Kidney epithelial cell (primary cell): ENCODE measurements around the gene SNRK. TPM values are rescaled to one million over a fixed set of nuclear protein-coding genes. Genes with fewer than 3 reads are reported as not detected.

Experiments used
- DNase-seq: peaks from one replicate; pipeline ENCODE4 v3.0.0-alpha.2; 2010; ENCODE audit warnings: low read depth
- H3K27me3 ChIP-seq: 2 replicates; pipeline ENCODE4 v1.6.0; 2011; ENCODE audit warnings: low read length; ENCODE audit not compliant: control insufficient read depth, insufficient read depth
- H3K36me3 ChIP-seq: 2 replicates; pipeline ENCODE4 v1.5.1; 2011; ENCODE audit warnings: low read length; ENCODE audit not compliant: control insufficient read depth, insufficient read depth
- H3K4me3 ChIP-seq: 2 replicates; pipeline ENCODE4 v1.5.1; 2011; ENCODE audit warnings: low read depth, mild to moderate bottlenecking, control low read depth, low read length
- total RNA-seq: library from RNA; depleted of rRNA; stranded (reverse); fragments of >200 nt; gene quantifications from 2 replicates; pipeline ENCODE4 v1.2.3, GENCODE V29; 2015
- TF ChIP-seq, protein P1 (sequence below): IDR thresholded peaks from 2 replicates; pipeline ENCODE4 v1.5.1; 2011; ENCODE audit warnings: mild to moderate bottlenecking, moderate library complexity, low read length, control low read depth, inconsistent platforms; ENCODE audit not compliant: insufficient read depth, poor library complexity, severe bottlenecking

The SNRK gene
- total RNA-seq, 1 donor from 2014 or later, result 25.0 TPM

DNA sequence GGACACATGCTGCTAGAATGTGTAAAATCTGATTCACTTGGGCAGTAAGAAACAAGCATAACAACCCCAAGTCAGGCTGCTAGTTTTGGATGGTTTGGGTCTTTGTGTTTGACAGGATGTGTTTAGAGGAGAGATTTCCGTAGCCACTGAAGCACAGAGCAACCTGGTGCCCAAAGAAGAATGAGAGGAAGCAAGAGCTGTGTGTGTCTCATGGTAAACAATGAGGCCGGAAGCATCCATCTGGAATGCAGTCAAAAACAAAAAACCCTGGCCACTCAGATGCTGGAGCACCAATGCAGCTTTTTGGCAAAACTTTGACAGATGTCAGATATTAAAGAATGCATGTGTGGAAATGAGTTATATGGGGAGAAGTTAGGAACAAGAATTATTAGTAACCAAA is 39.4 kb upstream of the SNRK start:
- Histone ChIP-seq H3K36me3 (no peaks in the 10 kb centered on the region), H3K27me3 (peaks cover 2% of the 10 kb centered on the region), H3K4me3 (no peak overlapping the region)
- DNase-seq, result no peak
- TF ChIP-seq, protein P1, sequence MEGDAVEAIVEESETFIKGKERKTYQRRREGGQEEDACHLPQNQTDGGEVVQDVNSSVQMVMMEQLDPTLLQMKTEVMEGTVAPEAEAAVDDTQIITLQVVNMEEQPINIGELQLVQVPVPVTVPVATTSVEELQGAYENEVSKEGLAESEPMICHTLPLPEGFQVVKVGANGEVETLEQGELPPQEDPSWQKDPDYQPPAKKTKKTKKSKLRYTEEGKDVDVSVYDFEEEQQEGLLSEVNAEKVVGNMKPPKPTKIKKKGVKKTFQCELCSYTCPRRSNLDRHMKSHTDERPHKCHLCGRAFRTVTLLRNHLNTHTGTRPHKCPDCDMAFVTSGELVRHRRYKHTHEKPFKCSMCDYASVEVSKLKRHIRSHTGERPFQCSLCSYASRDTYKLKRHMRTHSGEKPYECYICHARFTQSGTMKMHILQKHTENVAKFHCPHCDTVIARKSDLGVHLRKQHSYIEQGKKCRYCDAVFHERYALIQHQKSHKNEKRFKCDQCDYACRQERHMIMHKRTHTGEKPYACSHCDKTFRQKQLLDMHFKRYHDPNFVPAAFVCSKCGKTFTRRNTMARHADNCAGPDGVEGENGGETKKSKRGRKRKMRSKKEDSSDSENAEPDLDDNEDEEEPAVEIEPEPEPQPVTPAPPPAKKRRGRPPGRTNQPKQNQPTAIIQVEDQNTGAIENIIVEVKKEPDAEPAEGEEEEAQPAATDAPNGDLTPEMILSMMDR, result no peak

DNA sequence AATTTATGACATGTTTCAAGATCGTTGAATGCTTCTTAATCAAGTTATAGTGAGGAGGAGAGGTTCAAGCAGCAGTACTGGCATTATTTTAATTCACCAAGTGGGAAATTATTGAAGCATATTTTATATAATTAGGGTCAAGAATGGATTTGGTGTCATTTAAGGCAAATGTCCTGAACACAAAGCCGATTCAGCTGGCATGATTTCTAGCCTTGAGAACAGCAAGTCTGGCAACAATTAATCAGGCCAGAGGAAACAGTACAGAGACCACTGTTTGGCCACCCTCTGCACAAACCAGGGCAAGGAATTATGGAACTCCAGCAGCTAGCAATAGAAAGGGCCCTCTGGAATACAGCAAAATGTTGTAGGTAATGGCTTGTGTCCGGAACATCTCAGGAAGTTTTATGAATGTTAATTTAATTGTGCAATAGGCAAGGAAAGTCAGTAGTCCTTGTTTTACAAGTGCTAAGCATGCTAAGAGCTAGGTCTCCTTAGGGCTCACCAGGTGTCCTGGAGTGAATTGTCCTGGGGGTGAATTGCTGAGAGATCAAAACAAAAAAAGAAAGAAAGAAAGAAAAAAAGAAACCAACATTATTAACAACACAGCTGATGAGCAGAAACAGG is 38.7 kb upstream of the SNRK start:
- TF ChIP-seq, protein P1, result no peak
- no peak for DNase-seq
- Histone ChIP-seq H3K27me3 (peaks cover 2% of the 10 kb centered on the region), H3K4me3 (no peak overlapping the region), H3K36me3 (no peaks in the 10 kb centered on the region)

DNA sequence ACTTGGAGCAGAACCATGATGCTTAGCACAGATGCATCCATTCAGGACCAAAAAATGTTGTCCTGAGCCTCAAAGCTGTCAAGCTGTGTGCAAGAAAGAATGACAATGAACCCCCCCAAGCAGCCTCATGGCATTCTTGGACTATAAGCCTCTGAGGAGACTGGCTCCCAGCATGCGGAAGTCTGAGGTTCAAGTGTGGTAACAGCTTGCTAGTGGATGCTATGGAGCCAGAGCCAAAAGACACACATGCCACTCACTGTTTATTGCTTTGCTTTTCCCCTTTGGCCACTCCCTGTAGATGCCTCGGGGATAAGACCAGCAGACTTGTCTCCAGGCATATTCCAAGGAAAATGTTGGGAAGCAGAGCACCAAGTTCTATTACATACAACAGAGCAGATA is 38.2 kb upstream of the SNRK start:
- no peak overlapping the region for H3K4me3 ChIP-seq
- DNase-seq, result no peak
- TF ChIP-seq, protein P1, result no peak
- H3K27me3 ChIP-seq, result peaks cover 2% of the 10 kb centered on the region
- H3K36me3 ChIP-seq, result no peaks in the 10 kb centered on the region

DNA sequence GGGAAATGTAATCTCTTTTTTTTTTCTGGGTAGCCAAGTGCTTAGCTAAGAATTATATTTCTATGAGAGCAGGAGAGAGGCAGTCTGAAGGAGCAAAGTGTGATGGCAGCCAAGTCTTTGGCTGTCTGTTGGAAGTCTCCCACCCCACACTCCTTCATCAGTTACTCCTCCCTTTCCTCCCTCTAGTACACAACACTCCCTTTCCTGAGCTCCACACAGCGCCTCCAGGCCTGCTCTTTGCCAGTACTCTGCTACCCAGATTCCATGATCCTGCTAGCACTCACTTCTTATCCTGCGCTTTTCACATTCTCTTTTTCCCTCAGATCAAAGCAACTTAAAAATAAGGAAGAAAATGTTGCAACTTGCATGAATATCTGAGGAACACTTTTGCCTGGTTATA is 37.4 kb upstream of the SNRK start:
- no peak overlapping the region for H3K4me3 ChIP-seq
- TF ChIP-seq, protein P1, result no peak
- no peaks in the 10 kb centered on the region for H3K36me3 ChIP-seq

DNA sequence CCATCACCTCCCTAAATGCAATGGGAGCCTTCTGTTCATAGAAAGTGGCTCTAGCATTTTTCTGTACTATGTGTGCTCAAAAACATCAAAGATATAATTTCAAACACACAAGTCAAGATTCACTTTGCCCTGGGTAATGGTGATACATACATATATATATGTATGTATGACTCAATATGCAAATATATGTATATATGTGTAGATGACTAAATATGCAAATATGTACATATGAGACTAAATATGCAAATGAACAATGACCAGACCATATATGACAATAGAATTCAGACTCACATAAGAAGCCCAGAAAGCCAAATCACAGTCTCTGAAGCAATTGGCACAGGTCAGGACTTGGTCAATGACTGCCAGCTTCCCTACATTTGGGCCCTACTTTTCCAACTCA is 36.9 kb upstream of the SNRK start:
- Histone ChIP-seq H3K27me3 (peaks cover 2% of the 10 kb centered on the region), H3K36me3 (no peaks in the 10 kb centered on the region), H3K4me3 (no peak overlapping the region)
- DNase-seq, result no peak
- TF ChIP-seq, protein P1, result no peak

More for the DNA sequence above, 37.4 kb upstream of the SNRK start:
- no peak for DNase-seq
- H3K27me3 ChIP-seq, result peaks cover 2% of the 10 kb centered on the region

DNA sequence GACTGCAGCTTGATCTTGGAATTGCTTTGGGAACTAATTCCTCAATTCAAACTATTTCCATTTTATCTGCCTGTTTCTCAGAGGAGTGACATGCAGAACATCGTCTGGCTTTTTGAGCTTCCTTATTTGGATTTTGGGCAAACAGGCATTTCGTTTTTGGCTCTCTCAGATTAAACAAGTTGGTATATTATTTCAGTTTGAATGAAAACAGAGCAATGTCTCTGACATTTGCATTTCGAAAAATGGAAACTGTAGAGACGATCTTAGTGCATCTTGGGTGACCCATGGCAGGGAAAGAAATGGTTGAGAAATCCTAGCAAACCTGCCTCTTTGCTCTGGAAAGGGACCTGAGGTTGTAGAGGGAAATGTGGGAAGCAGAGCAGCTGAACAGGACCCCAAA is 33.0 kb upstream of the SNRK start:
- TF ChIP-seq, protein P1, result no peak
- Histone ChIP-seq H3K27me3 (peaks cover 2% of the 10 kb centered on the region), H3K36me3 (no peaks in the 10 kb centered on the region), H3K4me3 (no peak overlapping the region)
- no peak for DNase-seq
